HEK293 (cell line): ENCODE data around the gene EIPR1.

Experiments
- CTCF ChIA-PET: fragments of 350-600 bp; formaldehyde crosslinking; extraction: SDS; loops from one replicate; lab custom pipeline; 2021; ENCODE audit warnings: antibody characterized with exemption; lab: Yijun Ruan, JAX
- POLR2A ChIA-PET: fragments of 300-600 bp; formaldehyde crosslinking; extraction: SDS; loops from one replicate; lab custom pipeline; 2020; ENCODE audit warnings: antibody characterized with exemption, inconsistent platforms; lab: Yijun Ruan, JAX
- H3K27ac ChIP-seq: fragments of 200-500 bp; sonication (Bioruptor generic); 2 replicates; pipeline ENCODE4 v1.5.1; 2014; ENCODE audit warnings: low read depth, low read length, control low read depth, inconsistent platforms; ENCODE audit errors: extremely low read depth
- H3K36me3 ChIP-seq, 2 experiments: fragments of 200-500 bp in 1 of 2; sonication (Bioruptor generic) in 1 of 2; 1 replicate in 1 of 2; 2 replicates in 1 of 2; pipeline ENCODE4 v1.5.1; 2014 to 2017; ENCODE audit warnings: inconsistent platforms in 2 of 2, low read length in 2 of 2; ENCODE audit not compliant: control insufficient read depth in 2 of 2, insufficient read depth in 1 of 2
- H3K4me1 ChIP-seq: fragments of 200-500 bp; sonication (Bioruptor generic); 2 replicates; pipeline ENCODE4 v1.5.1; 2014; ENCODE audit warnings: mild to moderate bottlenecking, low read length, inconsistent platforms; ENCODE audit not compliant: control insufficient read depth, insufficient read depth
- H3K4me3 ChIP-seq: 2 replicates; pipeline ENCODE4 v1.5.1; 2011; ENCODE audit warnings: low read depth, mild to moderate bottlenecking, control low read depth, low read length, moderate library complexity
- H3K9me3 ChIP-seq: fragments of 200-500 bp; sonication (Bioruptor generic); 2 replicates; pipeline ENCODE4 v1.5.1; 2014; ENCODE audit warnings: low read depth, low read length, inconsistent platforms; ENCODE audit not compliant: control insufficient read depth, insufficient read depth
- KLF16 ChIP-seq: fragments of 450-650 bp; formaldehyde crosslinking; IDR thresholded peaks from 2 replicates; pipeline ENCODE4 v1.5.1; 2017; ENCODE audit warnings: missing biosample characterization, missing genetic modification characterization
- RBAK ChIP-seq: fragments of 450-650 bp; formaldehyde crosslinking; IDR thresholded peaks from 2 replicates; pipeline ENCODE4 v1.5.1; 2016; ENCODE audit warnings: missing biosample characterization, missing genetic modification characterization
- YY2 ChIP-seq: fragments of 450-650 bp; formaldehyde crosslinking; IDR thresholded peaks from 2 replicates; pipeline ENCODE4 v1.5.1; 2016; ENCODE audit warnings: missing biosample characterization, missing genetic modification characterization
- ZBTB21 ChIP-seq: fragments of 450-650 bp; formaldehyde crosslinking; IDR thresholded peaks from 2 replicates; pipeline ENCODE4 v1.5.1; 2017; ENCODE audit warnings: missing biosample characterization, missing genetic modification characterization
- ZBTB6 ChIP-seq: fragments of 450-650 bp; formaldehyde crosslinking; IDR thresholded peaks from 2 replicates; pipeline ENCODE4 v1.5.1; 2017; ENCODE audit warnings: missing biosample characterization, missing genetic modification characterization
- ZEB2 ChIP-seq: fragments of 450-650 bp; formaldehyde crosslinking; IDR thresholded peaks from 2 replicates; pipeline ENCODE4 v1.5.1; 2016; ENCODE audit warnings: missing biosample characterization, missing genetic modification characterization
- ZFP37 ChIP-seq: fragments of 450-650 bp; formaldehyde crosslinking; IDR thresholded peaks from 2 replicates; pipeline ENCODE4 v1.5.1; 2016; ENCODE audit warnings: missing biosample characterization, missing genetic modification characterization
- ZNF138 ChIP-seq: fragments of 450-650 bp; formaldehyde crosslinking; IDR thresholded peaks from 2 replicates; pipeline ENCODE4 v1.5.1; 2016; ENCODE audit warnings: missing biosample characterization, missing genetic modification characterization, borderline replicate concordance
- ZNF174 ChIP-seq: fragments of 450-650 bp; formaldehyde crosslinking; IDR thresholded peaks from 2 replicates; pipeline ENCODE4 v1.5.0; 2017; ENCODE audit warnings: missing biosample characterization, mild to moderate bottlenecking, missing genetic modification characterization
- ZNF211 ChIP-seq: fragments of 450-650 bp; formaldehyde crosslinking; IDR thresholded peaks from 2 replicates; pipeline ENCODE4 v1.5.1; 2016; ENCODE audit warnings: low read depth, missing biosample characterization, missing genetic modification characterization
- ZNF239 ChIP-seq: fragments of 450-650 bp; formaldehyde crosslinking; IDR thresholded peaks from 2 replicates; pipeline ENCODE4 v1.5.1; 2016; ENCODE audit warnings: missing biosample characterization, missing genetic modification characterization
- ZNF394 ChIP-seq: fragments of 450-650 bp; formaldehyde crosslinking; IDR thresholded peaks from 2 replicates; pipeline ENCODE4 v1.5.1; 2016; ENCODE audit warnings: missing biosample characterization, missing genetic modification characterization, mild to moderate bottlenecking, moderate library complexity, borderline replicate concordance
- ZNF416 ChIP-seq: fragments of 450-650 bp; formaldehyde crosslinking; IDR thresholded peaks from 2 replicates; pipeline ENCODE4 v1.5.1; 2016; ENCODE audit warnings: missing biosample characterization, missing genetic modification characterization
- ZNF48 ChIP-seq: fragments of 450-650 bp; formaldehyde crosslinking; IDR thresholded peaks from 2 replicates; pipeline ENCODE4 v1.5.1; 2016; ENCODE audit warnings: missing biosample characterization, missing genetic modification characterization
- ZNF544 ChIP-seq: fragments of 450-650 bp; formaldehyde crosslinking; IDR thresholded peaks from 2 replicates; pipeline ENCODE4 v1.5.0; 2017; ENCODE audit warnings: missing biosample characterization, missing genetic modification characterization
- ZNF571 ChIP-seq: fragments of 450-650 bp; formaldehyde crosslinking; IDR thresholded peaks from 2 replicates; pipeline ENCODE4 v1.5.0; 2017; ENCODE audit warnings: missing biosample characterization, missing genetic modification characterization
- ZNF624 ChIP-seq: fragments of 450-650 bp; formaldehyde crosslinking; IDR thresholded peaks from 2 replicates; pipeline ENCODE4 v1.5.1; 2017; ENCODE audit warnings: missing biosample characterization, missing genetic modification characterization
- TF ChIP-seq, protein P1 (sequence below): fragments of 450-650 bp; formaldehyde crosslinking; optimal IDR thresholded peaks from 2 replicates; pipeline ENCODE3; 2016; ENCODE audit warnings: missing biosample characterization, mild to moderate bottlenecking, missing genetic modification characterization
- TF ChIP-seq, protein P2 (sequence below): fragments of 450-650 bp; formaldehyde crosslinking; IDR thresholded peaks from 2 replicates; pipeline ENCODE4 v1.5.1; 2016; ENCODE audit warnings: missing biosample characterization, missing genetic modification characterization

The EIPR1 gene

DNA sequence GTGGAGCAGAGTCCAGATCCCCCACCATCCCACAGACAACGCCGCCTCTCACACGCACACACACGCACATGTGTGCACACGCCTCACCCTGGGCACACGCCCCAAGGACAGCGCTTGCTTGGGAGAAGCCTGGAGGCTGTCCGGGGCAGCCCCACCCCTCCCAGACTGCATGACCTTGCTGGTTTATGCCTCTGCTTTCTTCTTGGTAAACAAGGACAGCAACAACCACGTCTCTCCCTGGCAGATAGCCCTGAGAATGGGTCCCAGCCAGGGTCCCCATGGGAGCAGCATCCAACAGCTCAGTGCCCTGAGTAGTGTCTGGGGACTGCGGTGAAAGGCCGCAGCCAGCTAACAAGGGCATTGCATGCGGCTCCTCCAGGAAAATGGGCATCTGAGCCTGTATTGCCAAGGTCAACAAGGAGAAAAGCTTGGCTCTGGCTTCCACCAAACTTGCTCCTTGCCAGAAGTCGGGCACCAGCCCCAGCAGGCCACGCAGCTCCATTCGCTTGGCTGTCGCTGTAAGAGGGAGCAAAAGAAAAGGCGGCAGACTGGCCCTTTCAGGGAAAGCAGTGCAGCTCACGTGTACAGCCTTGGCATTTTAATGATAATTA is 234.6 kb downstream of the EIPR1 start:
- H3K9me3 ChIP-seq = no peaks in the 10 kb centered on the region
- TF ChIP-seq ZBTB21 (tag by site-specific recombination) = no peak
- no peak for TF ChIP-seq KLF16 (tag by site-specific recombination)
- TF ChIP-seq YY2 = no peak
- no peak for TF ChIP-seq ZNF394
- TF ChIP-seq, all 188 proteins: peak for 0
- POLR2A ChIA-PET = no interaction called here
- no peaks in the 10 kb centered on the region for H3K4me1 ChIP-seq
- H3K36me3 ChIP-seq = no peaks in the 10 kb centered on the region
- no peak overlapping the region for H3K27ac ChIP-seq
- H3K4me3 ChIP-seq = no peak overlapping the region
- CTCF ChIA-PET = no interaction called here

GRCh38 chr2:3142210-3142609 is 235.4 kb downstream of the EIPR1 start:
- Histone ChIP-seq H3K4me3 (no peak overlapping the region), H3K9me3 (no peaks in the 10 kb centered on the region), H3K36me3 (no peaks in the 10 kb centered on the region), H3K27ac (no peak overlapping the region), H3K4me1 (no peaks in the 10 kb centered on the region)
- TF ChIP-seq ZNF624 (tag by site-specific recombination) (no peak), ZNF174 (tag by site-specific recombination) (no peak), ZFP37 (no peak)
- TF ChIP-seq, protein P1, sequence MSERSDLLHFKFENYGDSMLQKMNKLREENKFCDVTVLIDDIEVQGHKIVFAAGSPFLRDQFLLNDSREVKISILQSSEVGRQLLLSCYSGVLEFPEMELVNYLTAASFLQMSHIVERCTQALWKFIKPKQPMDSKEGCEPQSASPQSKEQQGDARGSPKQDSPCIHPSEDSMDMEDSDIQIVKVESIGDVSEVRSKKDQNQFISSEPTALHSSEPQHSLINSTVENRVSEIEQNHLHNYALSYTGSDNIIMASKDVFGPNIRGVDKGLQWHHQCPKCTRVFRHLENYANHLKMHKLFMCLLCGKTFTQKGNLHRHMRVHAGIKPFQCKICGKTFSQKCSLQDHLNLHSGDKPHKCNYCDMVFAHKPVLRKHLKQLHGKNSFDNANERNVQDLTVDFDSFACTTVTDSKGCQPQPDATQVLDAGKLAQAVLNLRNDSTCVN (tag by site-specific recombination) = no peak
- POLR2A ChIA-PET = no interaction called here
- CTCF ChIA-PET = no interaction called here

GRCh38 chr2:3141696-3142095 is 235.9 kb downstream of the EIPR1 start:
- H3K4me1 ChIP-seq = no peaks in the 10 kb centered on the region
- TF ChIP-seq RBAK = no peak
- no peak for TF ChIP-seq ZNF211 (tag by site-specific recombination)
- TF ChIP-seq, protein P2, sequence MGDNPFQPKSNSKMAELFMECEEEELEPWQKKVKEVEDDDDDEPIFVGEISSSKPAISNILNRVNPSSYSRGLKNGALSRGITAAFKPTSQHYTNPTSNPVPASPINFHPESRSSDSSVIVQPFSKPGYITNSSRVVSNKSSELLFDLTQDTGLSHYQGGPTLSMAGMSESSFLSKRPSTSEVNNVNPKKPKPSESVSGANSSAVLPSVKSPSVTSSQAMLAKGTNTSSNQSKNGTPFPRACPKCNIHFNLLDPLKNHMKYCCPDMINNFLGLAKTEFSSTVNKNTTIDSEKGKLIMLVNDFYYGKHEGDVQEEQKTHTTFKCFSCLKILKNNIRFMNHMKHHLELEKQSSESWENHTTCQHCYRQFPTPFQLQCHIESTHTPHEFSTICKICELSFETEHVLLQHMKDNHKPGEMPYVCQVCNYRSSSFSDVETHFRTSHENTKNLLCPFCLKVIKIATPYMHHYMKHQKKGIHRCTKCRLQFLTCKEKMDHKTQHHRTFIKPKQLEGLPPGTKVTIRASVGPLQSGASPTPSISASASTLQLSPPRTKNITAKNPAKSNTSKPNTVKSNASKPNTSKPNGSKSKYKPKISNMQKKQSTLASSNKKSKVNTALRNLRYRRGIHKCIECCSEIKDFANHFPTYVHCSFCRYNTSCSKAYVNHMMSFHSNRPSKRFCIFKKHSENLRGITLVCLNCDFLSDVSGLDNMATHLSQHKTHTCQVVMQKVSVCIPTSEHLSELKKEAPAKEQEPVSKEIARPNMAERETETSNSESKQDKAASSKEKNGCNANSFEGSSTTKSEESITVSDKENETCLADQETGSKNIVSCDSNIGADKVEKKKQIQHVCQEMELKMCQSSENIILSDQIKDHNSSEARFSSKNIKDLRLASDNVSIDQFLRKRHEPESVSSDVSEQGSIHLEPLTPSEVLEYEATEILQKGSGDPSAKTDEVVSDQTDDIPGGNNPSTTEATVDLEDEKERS = no peak
- no peak for TF ChIP-seq ZEB2 (tag by site-specific recombination)
- no peak for TF ChIP-seq ZNF48 (tag by site-specific recombination)
- no peak for TF ChIP-seq ZNF239 (tag by site-specific recombination)
- TF ChIP-seq ZNF138 (tag by site-specific recombination) = no peak
- no peak for TF ChIP-seq ZNF571 (tag by site-specific recombination)
- TF ChIP-seq ZNF544 (tag by site-specific recombination) = no peak
- TF ChIP-seq ZBTB6 (tag by site-specific recombination) = no peak
- no peak for TF ChIP-seq ZNF416 (tag by site-specific recombination)
- H3K4me3 ChIP-seq = no peak overlapping the region
- ChIA-PET CTCF (interaction anchor here (0.7 kb wide), 1 partner anchor 398 kb away, joined by 3 read pairs; no protein-coding TSS in a partner anchor), POLR2A (no interaction called here)
- no peaks in the 10 kb centered on the region for H3K36me3 ChIP-seq
- no peak overlapping the region for H3K27ac ChIP-seq
- H3K9me3 ChIP-seq = no peaks in the 10 kb centered on the region
